ENCODE results near the gene DCAF6.

The DCAF6 gene

DNA sequence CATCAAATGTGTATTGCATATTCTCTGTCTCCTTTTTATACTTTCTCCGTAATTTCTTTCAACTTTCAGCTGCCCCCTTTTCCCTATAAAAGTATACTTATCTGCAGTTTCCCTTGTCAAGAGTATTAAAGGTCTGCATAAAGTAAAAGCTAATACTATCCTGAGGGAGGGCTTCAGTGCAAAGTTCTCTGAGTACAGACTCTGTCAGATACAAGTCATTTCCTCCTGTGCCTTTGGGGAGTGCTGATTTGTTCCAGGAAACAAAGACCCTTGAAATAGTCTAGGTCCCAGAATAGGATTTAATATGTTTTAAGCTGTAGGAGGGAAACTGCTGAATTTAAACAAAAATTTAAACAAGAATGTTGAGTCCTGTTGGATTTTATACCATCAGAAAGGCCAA lies 188.6 kb downstream of the DCAF6 start:
- POLR2A ChIA-PET, result no interaction called here
- CTCF ChIA-PET, result interaction anchor here (1.2 kb wide), 1 partner anchor 12 kb away, joined by 3 read pairs; no protein-coding TSS in a partner anchor
- Histone ChIP-seq H3K4me3 (ENCODE audit: control insufficient read depth in 1 of 7, extremely low read depth in 1 of 7, insufficient read depth in 4 of 7, low read depth in 2 of 7, low read length in 6 of 7) (no peak overlapping the region), H3K27ac (ENCODE audit: insufficient read depth in 1 of 2, low read depth in 1 of 2, low read length in 2 of 2, poor library complexity in 1 of 2, severe bottlenecking in 2 of 2) (no peak overlapping the region), H3K9me3 (ENCODE audit: control extremely low read depth in 1 of 5, control insufficient read depth in 4 of 5, insufficient read depth in 2 of 5, low read depth in 1 of 5, low read length in 4 of 5) (peaks cover 0 to 4% (median 0%) of the 10 kb centered on the region in 5 experiments), H3K27me3 (replicated peaks in 2 of 5; ENCODE audit: control insufficient read depth in 4 of 5, insufficient read depth in 5 of 5, low read length in 4 of 5) (peaks cover 0 to 2% (median 0%) of the 10 kb centered on the region in 5 experiments), H3K36me3 (ENCODE audit: control insufficient read depth in 4 of 4, insufficient read depth in 4 of 4, low read length in 3 of 4) (peaks cover 0 to 3% (median 0%) of the 10 kb centered on the region in 4 experiments), H3K4me1 (ENCODE audit: control extremely low read depth in 1 of 4, control insufficient read depth in 4 of 4, insufficient read depth in 4 of 4, low read length in 3 of 4) (no peaks in the 10 kb centered on the region)
- DNase-seq, result no peak
- WGBS (ENCODE audit: insufficient coverage), result 80% methylated on average over 1 of the region's 1 CpG

Measured in common myeloid progenitor, CD34-positive (primary cell).